Measurements from ENCODE around the gene UIMC1.

DNA sequence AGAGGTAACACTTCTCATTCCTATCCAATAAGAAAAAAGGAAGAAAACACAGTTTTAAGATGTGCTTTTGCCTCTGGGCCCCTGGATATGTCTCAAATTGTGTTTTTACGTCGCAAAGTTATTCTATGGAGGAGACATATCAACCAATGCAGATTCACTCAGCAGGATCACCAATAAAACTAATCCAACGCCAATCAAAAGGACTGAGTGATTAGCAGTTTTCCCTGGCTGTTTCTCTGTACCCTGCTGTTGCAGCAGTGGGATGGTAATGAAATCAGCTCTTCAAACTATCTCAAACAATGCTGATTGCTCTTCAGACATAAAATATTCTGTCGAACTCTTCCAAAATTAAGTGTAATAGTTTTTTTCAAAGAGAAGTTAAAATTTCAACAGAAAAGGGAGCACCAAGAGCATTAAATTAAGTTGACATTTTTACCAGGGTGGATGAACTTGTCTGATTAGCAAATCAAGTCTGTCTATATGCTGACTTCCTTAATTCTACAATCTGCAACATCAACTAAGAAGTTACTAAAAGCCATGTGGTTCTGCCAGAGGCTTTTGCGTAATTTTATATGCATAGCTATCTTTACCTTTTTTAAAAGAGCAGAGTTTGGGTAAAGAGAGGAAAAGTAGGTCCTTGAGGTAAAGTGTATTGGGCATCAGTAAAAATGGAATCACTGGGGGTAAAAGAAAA lies 97.8 kb downstream of the UIMC1 start:
- TF ChIP-seq, protein P1, sequence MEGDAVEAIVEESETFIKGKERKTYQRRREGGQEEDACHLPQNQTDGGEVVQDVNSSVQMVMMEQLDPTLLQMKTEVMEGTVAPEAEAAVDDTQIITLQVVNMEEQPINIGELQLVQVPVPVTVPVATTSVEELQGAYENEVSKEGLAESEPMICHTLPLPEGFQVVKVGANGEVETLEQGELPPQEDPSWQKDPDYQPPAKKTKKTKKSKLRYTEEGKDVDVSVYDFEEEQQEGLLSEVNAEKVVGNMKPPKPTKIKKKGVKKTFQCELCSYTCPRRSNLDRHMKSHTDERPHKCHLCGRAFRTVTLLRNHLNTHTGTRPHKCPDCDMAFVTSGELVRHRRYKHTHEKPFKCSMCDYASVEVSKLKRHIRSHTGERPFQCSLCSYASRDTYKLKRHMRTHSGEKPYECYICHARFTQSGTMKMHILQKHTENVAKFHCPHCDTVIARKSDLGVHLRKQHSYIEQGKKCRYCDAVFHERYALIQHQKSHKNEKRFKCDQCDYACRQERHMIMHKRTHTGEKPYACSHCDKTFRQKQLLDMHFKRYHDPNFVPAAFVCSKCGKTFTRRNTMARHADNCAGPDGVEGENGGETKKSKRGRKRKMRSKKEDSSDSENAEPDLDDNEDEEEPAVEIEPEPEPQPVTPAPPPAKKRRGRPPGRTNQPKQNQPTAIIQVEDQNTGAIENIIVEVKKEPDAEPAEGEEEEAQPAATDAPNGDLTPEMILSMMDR (IDR thresholded peaks at IDR 0.05), result no peak
- TF ChIP-seq POLR2A (IDR thresholded peaks at IDR 0.05), result no peak
- TF ChIP-seq EP300 (IDR thresholded peaks at IDR 0.05), result no peak

Data from tibial nerve (tissue), 4 donors.